NOMO-1 treated with dmso at 0.1 percent for 144 hours (cell line): ENCODE results near the gene SLC35A3.
"Not testable (repeated sequence)": the region's sequence is repeated elsewhere in the genome, so short reads cannot be mapped to it uniquely, and the experiment has no call there.

ENCODE experiments used
- DNase-seq: peaks from one replicate; lab custom pipeline; 2025; ENCODE audit not compliant: unreplicated experiment; lab: John Stamatoyannopoulos, UW

Gene SLC35A3

GRCh38 chr1:99969729-99970621, at the start of gene SLC35A3:
Gene SLC35A3 (plus strand): TSS chr1:99969996. CDS start chr1:99993555, 23,559 bp downstream.
- DNase-seq = peak; percentile 66

GRCh38 chr1:99934801-99935200, 35.0 kb upstream of the SLC35A3 start:
- no peak for DNase-seq

- DNase-seq = no peak
Observed at GRCh38 chr1:99935534-99935933, 34.3 kb upstream of the SLC35A3 start.

- DNase-seq = no peak
Observed at GRCh38 chr1:99936071-99936470, 33.7 kb upstream of the SLC35A3 start.

- DNase-seq = no peak
Observed at GRCh38 chr1:99942723-99943122, 27.1 kb upstream of the SLC35A3 start.

- no peak for DNase-seq
Observed at GRCh38 chr1:99943223-99943794, 26.5 kb upstream of the SLC35A3 start.

- no peak for DNase-seq
Observed at GRCh38 chr1:99944192-99944591, 25.6 kb upstream of the SLC35A3 start.

GRCh38 chr1:99945174-99945573, 24.6 kb upstream of the SLC35A3 start:
- DNase-seq = no peak

GRCh38 chr1:99950486-99950885, 19.3 kb upstream of the SLC35A3 start:
- no peak for DNase-seq

- DNase-seq = no peak
Observed at GRCh38 chr1:99952522-99952921, 17.3 kb upstream of the SLC35A3 start.

GRCh38 chr1:99955375-99955774, 14.4 kb upstream of the SLC35A3 start:
- no peak for DNase-seq

GRCh38 chr1:99956755-99957154, 13.0 kb upstream of the SLC35A3 start:
- DNase-seq = no peak

GRCh38 chr1:99957818-99958217, 12.0 kb upstream of the SLC35A3 start:
- DNase-seq = no peak

GRCh38 chr1:99959189-99959705, 10.5 kb upstream of the SLC35A3 start:
- DNase-seq = not testable (repeated sequence)

GRCh38 chr1:99960260-99960659, 9.5 kb upstream of the SLC35A3 start:
- not testable (repeated sequence) for DNase-seq

- no peak for DNase-seq
Observed at GRCh38 chr1:99963041-99963795, 6.6 kb upstream of the SLC35A3 start.

- no peak for DNase-seq
Observed at GRCh38 chr1:99964806-99965205, 5.0 kb upstream of the SLC35A3 start.

- no peak for DNase-seq
Observed at GRCh38 chr1:99965646-99966375, 4.0 kb upstream of the SLC35A3 start.

GRCh38 chr1:99968214-99968613, 1.6 kb upstream of the SLC35A3 start:
- no peak for DNase-seq

- no peak for DNase-seq
Observed at GRCh38 chr1:99969260-99969728, 502 bp upstream of the SLC35A3 start.
